ENCODE results near the gene CPA2. TPM values are rescaled to one million over a fixed set of nuclear protein-coding genes. Genes with fewer than 3 reads are reported as not detected.

The CPA2 gene
- polyA plus RNA-seq, 3 donors = 4.2 to 4,704 (median 14.6) TPM

GRCh38 chr7:130275826-130276297, 9.2 kb downstream of the CPA2 start:
- no peak overlapping the region for H3K27ac ChIP-seq (ENCODE audit: low read depth, low read length)
- WGBS, 3 donors = 22 to 64% (median 56%) methylated on average over 5 of the region's 5 CpGs

GRCh38 chr7:130276796-130277762, 10.4 kb downstream of the CPA2 start:
- 48 to 69% (median 67%) methylated on average over 10 of the region's 10 CpGs for WGBS, 3 donors

GRCh38 chr7:130277763-130278643, 11.3 kb downstream of the CPA2 start:
- H3K27ac ChIP-seq (ENCODE audit: low read depth, low read length) = no peak overlapping the region
- 43 to 71% (median 66%) methylated on average over 15 of the region's 15 CpGs for WGBS, 3 donors

More at GRCh38 chr7:130276796-130277762, 10.4 kb downstream of the CPA2 start:
- H3K27ac ChIP-seq (ENCODE audit: low read depth, low read length) = no peak overlapping the region

- no peak overlapping the region for H3K27ac ChIP-seq (ENCODE audit: low read depth, low read length)
Observed at GRCh38 chr7:130278860-130279259, 12.2 kb downstream of the CPA2 start.

- 30 to 59% (median 59%) methylated on average over 2 of the region's 2 CpGs for WGBS, 3 donors
- H3K27ac ChIP-seq (ENCODE audit: low read depth, low read length) = no peak overlapping the region
Observed at GRCh38 chr7:130279286-130279685, 12.6 kb downstream of the CPA2 start.

GRCh38 chr7:130279906-130280305, 13.2 kb downstream of the CPA2 start:
- H3K27ac ChIP-seq (ENCODE audit: low read depth, low read length) = no peak overlapping the region
- WGBS, 3 donors = 61 to 91% (median 85%) methylated on average over 1 of the region's 1 CpG

GRCh38 chr7:130281260-130281659, 14.6 kb downstream of the CPA2 start:
- 26 to 65% (median 54%) methylated on average over 1 of the region's 1 CpG for WGBS, 3 donors
- H3K27ac ChIP-seq (ENCODE audit: low read depth, low read length) = no peak overlapping the region

GRCh38 chr7:130286881-130287280, 20.2 kb downstream of the CPA2 start:
- 53 to 87% (median 79%) methylated on average over 1 of the region's 1 CpG for WGBS, 3 donors
- no peak overlapping the region for H3K27ac ChIP-seq (ENCODE audit: low read depth, low read length)

- 82 to 93% (median 93%) methylated on average over 4 of the region's 4 CpGs for WGBS, 3 donors
- no peak overlapping the region for H3K27ac ChIP-seq (ENCODE audit: low read depth, low read length)
Observed at GRCh38 chr7:130288168-130288567, 21.5 kb downstream of the CPA2 start.

- WGBS, 3 donors = 57 to 82% (median 74%) methylated on average over 5 of the region's 5 CpGs
- H3K27ac ChIP-seq (ENCODE audit: low read depth, low read length) = no peak overlapping the region
Observed at GRCh38 chr7:130288829-130289228, 22.2 kb downstream of the CPA2 start.

- no peak overlapping the region for H3K27ac ChIP-seq (ENCODE audit: low read depth, low read length)
- 77 to 92% (median 90%) methylated on average over 9 of the region's 9 CpGs for WGBS, 3 donors
Observed at GRCh38 chr7:130289478-130289877, 22.8 kb downstream of the CPA2 start.

GRCh38 chr7:130290745-130291144, 24.1 kb downstream of the CPA2 start:
- 40 to 92% (median 89%) methylated on average over 6 of the region's 6 CpGs for WGBS, 3 donors
- no peak overlapping the region for H3K27ac ChIP-seq (ENCODE audit: low read depth, low read length)

GRCh38 chr7:130292682-130293257, 26.1 kb downstream of the CPA2 start, which contains the start of gene CPA4:
Gene CPA4, plus strand, starts transcription at chr7:130293161. Its CDS starts 20 bp downstream, at chr7:130293181.
- no peak within 1 kb of the TSS for H3K27ac ChIP-seq (ENCODE audit: low read depth, low read length)
- 55 to 60% (median 60%) methylated on average over 1 of the region's 1 CpG for WGBS, 3 donors

- WGBS, 3 donors = 78 to 89% (median 86%) methylated on average over 8 of the region's 8 CpGs
- no peak overlapping the region for H3K27ac ChIP-seq (ENCODE audit: low read depth, low read length)
Observed at GRCh38 chr7:130293521-130293920, 26.9 kb downstream of the CPA2 start.

- no peak overlapping the region for H3K27ac ChIP-seq (ENCODE audit: low read depth, low read length)
- WGBS, 3 donors = 67 to 75% (median 67%) methylated on average over 5 of the region's 5 CpGs
Observed at GRCh38 chr7:130294314-130294713, 27.7 kb downstream of the CPA2 start.

- H3K27ac ChIP-seq (ENCODE audit: low read depth, low read length) = no peak overlapping the region
- 94 to 97% (median 94%) methylated on average over 13 of the region's 13 CpGs for WGBS, 3 donors
Observed at GRCh38 chr7:130296221-130296951, 29.7 kb downstream of the CPA2 start.

GRCh38 chr7:130297628-130298543, 31.2 kb downstream of the CPA2 start:
- H3K27ac ChIP-seq (ENCODE audit: low read depth, low read length) = no peak overlapping the region
- 88 to 91% (median 90%) methylated on average over 20 of the region's 20 CpGs for WGBS, 3 donors

Data from adipose tissue (tissue), 3 donors.